GM18907 (cell line): Measurements from ENCODE around the gene CLEC3B.
"Not testable (repeated sequence)": the region's sequence is repeated elsewhere in the genome, so short reads cannot be mapped to it uniquely, and the experiment has no call there.

Experiments
- ATAC-seq: cut with Tn5 transposase; IDR thresholded peaks from one replicate; pipeline ENCODE4 v1.9.1; 2021; ENCODE audit warnings: mild to moderate bottlenecking, moderate library complexity; ENCODE audit not compliant: unreplicated experiment

CLEC3B gene

GRCh38 chr3:45064512-45065372, 38.6 kb downstream of the CLEC3B start:
- ATAC-seq: no peak

- no peak for ATAC-seq
Observed at GRCh38 chr3:45065373-45065720, 39.2 kb downstream of the CLEC3B start.

- ATAC-seq: no peak
Observed at GRCh38 chr3:45066109-45066801, 40.2 kb downstream of the CLEC3B start.

GRCh38 chr3:45067486-45067885, 41.4 kb downstream of the CLEC3B start:
- ATAC-seq: no peak

DNA sequence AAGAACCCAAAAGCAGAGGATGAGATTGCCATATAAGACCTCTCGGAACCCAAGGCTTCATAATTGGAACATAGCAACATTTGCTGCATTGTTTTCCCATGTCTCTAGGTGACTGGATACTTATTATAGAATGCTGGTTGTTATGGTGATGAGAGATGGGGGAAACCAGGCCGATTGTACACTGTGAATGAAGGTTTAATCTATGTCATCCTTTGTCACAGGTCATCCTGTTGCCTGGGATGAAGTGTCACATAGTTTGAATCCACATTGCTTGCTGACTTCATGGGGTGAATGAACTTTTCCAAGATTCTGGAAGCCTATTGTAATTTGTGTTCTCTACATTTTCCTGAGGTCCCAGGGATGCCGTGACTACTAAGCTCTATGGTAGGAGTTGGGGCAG, 41.8 kb downstream of the CLEC3B start:
- no peak for ATAC-seq

DNA sequence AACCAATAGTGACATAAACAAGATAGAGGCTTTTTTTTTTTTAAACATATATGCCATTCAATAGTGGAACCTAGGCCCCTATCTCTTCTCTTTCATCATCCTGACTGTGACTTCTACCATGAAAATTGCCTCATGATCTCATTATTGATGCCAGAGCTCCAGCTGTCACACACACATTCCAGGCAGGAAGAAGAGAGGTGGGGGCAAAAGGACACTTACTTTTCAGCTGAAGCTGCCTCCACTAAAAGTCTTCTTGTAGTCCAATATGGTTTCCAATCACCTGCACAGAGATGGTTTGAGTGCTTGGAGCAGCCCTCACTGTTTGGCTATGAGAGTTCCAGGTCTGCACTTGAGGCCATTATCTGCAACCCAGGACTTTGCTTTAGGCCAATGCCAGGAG, 45.0 kb downstream of the CLEC3B start:
- no peak for ATAC-seq

GRCh38 chr3:45075821-45076625, 49.9 kb downstream of the CLEC3B start:
- ATAC-seq: no peak

DNA sequence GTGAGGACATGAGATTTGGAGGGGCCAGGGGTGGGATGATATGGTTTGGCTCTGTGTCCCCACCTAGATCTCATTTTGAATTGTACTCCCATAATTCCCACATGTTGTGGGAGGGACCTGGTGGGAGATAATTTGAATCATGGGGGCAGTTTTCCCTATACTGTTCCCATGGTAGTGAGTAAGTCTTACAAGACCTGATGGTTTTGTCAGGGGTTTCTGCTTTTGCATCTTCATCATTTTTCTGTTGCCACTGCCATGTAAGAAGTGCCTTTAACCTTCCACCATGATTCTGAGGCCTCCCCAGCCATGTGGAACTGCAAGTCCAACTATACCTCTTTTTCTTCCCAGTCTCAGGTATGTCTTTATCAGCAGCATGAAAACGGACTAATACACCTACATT, 52.2 kb downstream of the CLEC3B start:
- ATAC-seq: not testable (repeated sequence)

DNA sequence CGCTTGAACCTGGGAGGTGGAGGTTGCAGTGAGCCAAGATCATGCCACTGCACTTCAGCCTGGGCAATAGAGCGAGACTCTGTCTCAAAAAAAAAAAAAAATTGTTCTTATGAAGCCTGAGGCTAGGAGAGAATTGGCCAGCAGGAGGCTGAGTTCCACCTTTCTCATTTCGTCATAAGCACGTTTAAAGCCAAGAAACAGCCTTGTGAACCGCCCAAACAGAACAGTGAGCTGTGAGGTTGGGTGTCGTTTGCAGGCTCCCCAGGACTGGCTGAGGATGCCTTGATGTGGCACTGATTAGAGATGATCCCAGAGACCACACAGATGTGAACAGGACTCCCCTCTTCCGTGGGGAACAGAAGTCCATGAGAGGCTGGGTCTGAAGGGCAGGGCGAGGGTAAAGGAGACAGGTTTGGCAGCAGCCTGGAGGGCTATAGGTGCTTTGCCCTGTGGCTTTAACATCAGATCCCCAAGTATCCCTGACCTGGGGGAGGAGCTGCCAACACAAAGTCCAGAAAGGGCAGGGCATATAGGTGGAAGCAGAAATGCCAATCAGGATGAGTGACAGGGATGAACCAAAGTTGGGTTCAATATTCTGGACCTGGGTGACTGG, 52.9 kb downstream of the CLEC3B start:
- no peak for ATAC-seq

GRCh38 chr3:45079715-45080114, 53.6 kb downstream of the CLEC3B start:
- no peak for ATAC-seq

DNA sequence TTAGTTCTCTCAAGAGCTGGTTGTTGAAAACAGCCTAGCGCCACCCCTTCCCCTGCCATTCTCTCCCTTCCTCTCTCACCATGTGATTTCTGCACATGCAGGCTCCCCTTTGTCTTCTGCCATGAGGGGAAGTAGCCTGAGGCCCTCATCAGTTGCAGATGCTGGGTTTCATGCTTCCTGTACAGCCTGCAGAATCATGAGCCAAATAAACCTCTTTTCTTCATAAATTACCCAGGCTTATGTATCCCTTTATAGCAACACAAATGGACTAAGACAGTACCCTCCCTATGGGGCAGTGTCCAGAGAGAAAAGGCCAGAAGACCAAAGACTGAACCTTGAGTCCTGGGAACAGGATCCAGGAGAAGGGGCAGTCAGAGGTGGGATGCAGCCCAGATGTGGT, 54.7 kb downstream of the CLEC3B start:
- no peak for ATAC-seq

DNA sequence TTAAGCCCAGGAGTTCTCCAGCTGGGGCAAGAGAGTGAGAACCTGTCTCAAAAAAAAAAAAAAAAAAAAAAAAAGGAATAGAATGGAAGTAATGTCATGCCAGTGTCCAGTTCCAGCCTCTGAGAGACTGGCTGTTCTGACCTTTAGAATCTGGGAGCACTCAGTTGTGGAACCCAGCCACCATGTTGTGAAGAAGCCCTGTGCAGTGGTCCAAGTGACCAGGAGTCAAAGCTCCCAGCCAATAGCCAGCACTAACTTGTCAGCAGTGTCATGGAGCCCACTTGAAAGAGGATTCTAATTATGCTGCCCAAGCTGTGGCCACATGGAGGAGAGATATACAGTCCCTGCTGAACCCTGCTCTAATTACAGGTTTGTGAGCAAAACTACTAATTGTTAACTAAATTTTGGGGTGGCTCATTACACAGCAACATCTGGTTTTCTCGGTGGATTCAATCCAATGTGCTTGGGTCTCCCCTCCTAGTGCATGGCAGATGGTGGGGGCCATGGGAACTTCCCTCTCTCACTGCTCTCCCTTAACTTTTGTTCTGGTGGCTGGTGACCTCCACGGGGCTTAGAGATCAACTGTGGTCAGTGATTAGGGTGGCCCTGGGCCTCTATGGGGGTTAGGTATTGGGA, 55.5 kb downstream of the CLEC3B start:
- no peak for ATAC-seq

- ATAC-seq: no peak
Observed at GRCh38 chr3:45082142-45082538, 56.0 kb downstream of the CLEC3B start.

GRCh38 chr3:45083023-45083422, 56.9 kb downstream of the CLEC3B start:
- no peak for ATAC-seq

- no peak for ATAC-seq
Observed at GRCh38 chr3:45084361-45084760, 58.3 kb downstream of the CLEC3B start.

DNA sequence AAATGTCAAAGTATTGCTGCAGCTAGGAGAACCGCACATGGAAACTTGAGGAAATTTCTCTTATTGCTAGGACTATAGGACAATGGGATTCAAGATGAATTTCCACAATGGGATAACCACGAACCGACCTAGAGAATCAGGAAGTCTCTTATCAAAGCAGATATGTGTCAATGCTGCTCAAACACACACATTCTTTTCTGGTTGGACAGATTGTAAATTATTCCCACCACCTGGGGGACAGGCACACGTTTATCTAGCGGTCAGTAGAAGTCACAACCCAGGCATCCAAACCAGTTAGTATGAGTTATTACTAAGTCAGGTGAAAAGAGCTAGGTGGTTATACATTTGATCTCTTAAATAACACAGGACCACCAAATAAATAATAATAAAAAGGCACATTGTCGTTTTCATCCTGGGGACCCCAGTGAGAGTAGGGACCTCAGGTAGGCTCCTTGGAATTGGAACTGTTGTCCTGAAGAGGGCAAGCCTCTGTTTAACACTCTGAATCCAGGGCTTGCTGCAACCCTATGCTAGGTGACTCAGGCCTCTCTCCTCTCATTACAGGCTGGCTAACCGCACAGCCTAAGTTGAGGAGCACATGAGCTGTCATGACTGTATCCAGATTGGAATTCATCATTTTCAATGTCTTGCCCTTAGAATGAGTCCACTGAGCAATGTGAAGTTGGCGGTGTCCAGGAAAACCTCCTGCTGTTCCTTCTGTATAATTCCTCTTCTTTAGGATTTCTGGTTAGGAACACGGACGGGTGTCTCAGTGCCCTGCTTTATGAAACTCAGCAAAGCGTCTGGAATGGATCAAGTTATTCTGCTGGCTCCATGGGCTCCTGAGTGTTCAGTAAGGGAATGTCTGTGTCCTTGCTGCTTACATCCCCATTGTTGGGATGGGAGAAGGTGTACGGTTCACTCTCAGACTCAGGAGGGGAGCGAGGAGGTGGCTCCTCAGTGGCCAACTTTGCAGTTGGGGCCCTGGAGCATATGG, 59.0 kb downstream of the CLEC3B start:
- no peak for ATAC-seq
